Right lobe of liver (tissue), 4 donors: ENCODE measurements around the gene ATP13A2.

ENCODE experiments used
- POLR2A ChIP-seq: fragments of 450-650 bp; IDR thresholded peaks from one replicate; pipeline ENCODE4 v1.6.1; 2017; ENCODE audit warnings: antibody characterized with exemption, mild to moderate bottlenecking
- TF ChIP-seq, protein P1 (sequence below), 4 donors: fragments of 200-600 bp in 3 of 4; fragments of 450-650 bp in 1 of 4; IDR thresholded peaks; one replicate each; pipeline versions ENCODE4 v1.5.1 to v1.8.0; 2016 to 2022; ENCODE audit warnings: antibody characterized with exemption in 4 of 4, mild to moderate bottlenecking in 2 of 4
- donor health status: DM: no; HTN: no; CAD: no.
- donor health status: DM: no; HTN: no; CAD: no.
- donor health status: DM: no; HTN: yes; CAD: no.

DNA sequence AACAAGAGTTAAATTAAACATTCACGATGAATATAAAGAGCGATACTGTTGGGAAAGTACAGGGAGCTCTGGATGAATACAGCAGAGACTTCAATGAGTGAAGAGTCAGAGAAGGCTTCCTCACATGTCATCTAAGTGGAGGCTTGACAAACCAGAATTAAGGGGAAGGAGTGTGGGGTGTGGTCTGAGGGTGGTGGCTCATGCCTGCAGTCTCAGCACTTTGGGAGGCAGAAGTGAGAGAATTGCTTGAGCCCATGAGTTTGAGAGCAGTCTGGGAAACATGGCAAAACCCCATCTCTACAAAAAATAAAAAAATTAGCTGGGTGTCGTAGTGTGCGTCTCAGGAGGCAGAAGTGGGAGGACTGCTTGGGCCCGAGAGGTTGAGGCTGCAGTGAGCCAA lies 33.4 kb upstream of the ATP13A2 start:
- TF ChIP-seq, protein P1, sequence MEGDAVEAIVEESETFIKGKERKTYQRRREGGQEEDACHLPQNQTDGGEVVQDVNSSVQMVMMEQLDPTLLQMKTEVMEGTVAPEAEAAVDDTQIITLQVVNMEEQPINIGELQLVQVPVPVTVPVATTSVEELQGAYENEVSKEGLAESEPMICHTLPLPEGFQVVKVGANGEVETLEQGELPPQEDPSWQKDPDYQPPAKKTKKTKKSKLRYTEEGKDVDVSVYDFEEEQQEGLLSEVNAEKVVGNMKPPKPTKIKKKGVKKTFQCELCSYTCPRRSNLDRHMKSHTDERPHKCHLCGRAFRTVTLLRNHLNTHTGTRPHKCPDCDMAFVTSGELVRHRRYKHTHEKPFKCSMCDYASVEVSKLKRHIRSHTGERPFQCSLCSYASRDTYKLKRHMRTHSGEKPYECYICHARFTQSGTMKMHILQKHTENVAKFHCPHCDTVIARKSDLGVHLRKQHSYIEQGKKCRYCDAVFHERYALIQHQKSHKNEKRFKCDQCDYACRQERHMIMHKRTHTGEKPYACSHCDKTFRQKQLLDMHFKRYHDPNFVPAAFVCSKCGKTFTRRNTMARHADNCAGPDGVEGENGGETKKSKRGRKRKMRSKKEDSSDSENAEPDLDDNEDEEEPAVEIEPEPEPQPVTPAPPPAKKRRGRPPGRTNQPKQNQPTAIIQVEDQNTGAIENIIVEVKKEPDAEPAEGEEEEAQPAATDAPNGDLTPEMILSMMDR (IDR thresholded peaks at IDR 0.05): no peak
- TF ChIP-seq POLR2A: no peak
